Stimulated activated CD4-positive, alpha-beta T cell treated with anti-CD3 and anti-CD28 coated beads, Interleukin-15, amount 100 ng/mL, for 1 hour (primary cell): Measurements from ENCODE around the gene TRAF7.
A peak's percentile ranks its signal among the peaks of the same experiment; 100 is the strongest.

Source experiments
- DNase-seq, 2 donors: peaks; one replicate each; pipeline ENCODE4 v3.0.0-alpha.2; 2020; ENCODE audit warnings: low read depth in 1 of 2, low spot score in 1 of 2

TRAF7 gene

DNA sequence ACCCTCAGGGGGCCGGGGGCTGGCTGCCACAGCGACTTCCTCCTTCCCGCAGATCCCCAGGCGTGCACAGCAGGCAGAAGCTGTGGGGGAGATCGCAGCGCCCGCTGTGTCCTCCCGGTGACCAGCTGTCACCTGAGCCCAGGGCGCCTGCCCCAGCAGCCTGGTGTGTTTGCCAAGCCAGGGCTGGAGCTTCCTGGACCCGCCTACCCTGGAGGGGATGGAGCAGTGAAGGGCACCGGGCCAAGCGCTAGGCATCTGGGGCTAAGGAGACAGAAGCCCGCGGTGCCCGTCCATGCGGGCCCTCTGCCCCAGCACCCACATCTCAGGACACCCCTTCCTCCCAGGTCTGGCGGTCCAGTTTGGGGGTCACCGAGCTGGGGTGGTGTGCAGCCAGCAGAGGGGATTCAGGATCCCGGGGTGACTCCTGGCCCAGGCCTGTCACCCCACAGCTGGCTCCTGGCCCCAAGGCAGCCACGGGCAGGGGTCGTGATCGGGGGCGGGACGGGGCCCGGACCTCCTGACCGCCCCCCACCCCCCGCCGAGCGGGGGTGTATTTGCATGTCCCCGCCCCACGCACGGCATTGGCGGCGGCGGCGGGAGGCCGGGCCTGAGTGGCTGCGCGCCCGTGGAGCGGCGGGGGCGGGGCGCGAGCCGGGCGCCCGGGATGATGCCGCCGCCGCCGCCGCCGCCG, 7.5 kb upstream of the TRAF7 start, which contains the start of gene RAB26:
RAB26 (plus strand) TSS at position 645 of the 691 bp plus-strand sequence. CDS start 159 bp downstream, outside the sequence.
- no peak for DNase-seq

- DNase-seq = no peak
Measured at GRCh38 chr16:2148714-2149629, 6.6 kb upstream of the TRAF7 start.

DNA sequence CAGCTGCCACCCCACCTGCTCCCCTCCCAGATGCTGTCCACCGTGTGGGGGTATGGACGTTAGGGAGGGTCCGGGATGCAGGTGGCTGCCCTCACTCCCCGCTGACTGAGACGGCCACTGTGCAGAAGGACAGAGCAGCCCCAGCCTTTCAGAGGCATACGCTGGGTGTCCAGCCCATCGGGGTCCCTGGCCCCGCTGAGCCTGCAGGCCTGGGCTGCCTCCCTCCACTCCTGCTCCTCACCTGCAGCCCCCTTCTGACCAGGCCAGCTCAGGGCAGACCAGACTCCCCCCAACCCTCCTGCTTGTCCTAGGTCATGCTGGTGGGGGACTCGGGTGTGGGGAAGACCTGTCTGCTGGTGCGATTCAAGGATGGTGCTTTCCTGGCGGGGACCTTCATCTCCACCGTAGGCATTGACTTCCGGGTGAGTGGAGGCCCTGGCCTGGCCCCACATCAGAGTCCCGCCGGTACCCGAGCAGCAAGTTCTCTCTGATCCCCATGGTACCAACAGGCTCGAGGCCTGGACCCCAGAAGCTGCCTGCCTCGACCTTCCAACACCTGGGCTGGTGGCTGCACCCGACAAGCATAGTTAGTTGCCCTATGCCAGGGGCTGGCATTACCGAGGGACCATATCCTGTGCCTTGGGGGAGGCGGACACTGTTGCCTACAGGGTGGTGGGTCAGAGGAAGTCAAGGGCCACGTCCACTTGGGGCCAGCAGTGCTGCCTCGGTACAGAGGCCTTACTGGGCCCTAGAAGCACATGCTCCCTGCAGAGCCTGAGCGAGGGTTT, 5.8 kb upstream of the TRAF7 start:
- no peak for DNase-seq

GRCh38 chr16:2150418-2151187, 5.0 kb upstream of the TRAF7 start:
- no peak for DNase-seq

DNA sequence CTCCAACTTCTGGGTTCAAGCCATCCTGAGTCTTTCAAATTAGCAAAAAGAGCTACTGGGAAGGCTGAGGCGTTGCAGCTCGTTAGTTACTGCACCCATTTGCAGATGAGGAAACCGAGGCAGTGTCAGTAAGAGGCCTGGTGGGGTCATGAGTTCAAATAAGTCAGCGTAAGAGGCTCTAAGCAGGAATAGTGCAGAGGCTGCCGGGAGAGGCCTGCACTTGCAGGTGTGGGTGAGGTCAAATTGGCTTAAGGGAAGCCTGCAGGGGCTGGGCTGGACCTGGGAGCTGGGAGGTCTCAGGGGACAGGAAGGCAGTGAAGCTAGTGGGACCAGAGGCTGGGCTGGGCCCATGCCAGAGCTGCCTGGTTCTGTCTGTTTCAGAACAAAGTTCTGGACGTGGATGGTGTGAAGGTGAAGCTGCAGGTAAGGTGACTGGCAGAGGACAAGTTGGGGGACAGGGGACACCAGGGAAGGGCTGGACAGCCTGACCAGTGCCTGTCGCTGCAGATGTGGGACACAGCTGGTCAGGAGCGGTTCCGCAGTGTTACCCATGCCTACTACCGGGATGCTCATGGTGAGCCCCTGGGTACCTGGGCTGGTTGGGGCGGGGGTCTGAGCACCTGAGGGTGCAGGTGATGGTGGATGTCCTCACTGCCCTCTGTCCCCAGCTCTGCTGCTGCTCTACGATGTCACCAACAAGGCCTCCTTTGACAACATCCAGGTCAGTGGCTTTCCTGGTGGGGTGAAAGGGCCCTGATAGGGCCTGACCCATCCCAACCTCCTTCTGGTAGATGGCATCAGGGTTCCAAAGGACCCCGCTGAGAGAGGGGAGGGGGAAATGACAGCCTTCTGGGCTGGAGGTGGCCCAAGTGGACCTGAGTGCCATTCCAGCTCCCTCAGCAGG, 4.1 kb upstream of the TRAF7 start:
- no peak for DNase-seq

GRCh38 chr16:2152695-2153506, 2.7 kb upstream of the TRAF7 start:
- DNase-seq = no peak

DNA sequence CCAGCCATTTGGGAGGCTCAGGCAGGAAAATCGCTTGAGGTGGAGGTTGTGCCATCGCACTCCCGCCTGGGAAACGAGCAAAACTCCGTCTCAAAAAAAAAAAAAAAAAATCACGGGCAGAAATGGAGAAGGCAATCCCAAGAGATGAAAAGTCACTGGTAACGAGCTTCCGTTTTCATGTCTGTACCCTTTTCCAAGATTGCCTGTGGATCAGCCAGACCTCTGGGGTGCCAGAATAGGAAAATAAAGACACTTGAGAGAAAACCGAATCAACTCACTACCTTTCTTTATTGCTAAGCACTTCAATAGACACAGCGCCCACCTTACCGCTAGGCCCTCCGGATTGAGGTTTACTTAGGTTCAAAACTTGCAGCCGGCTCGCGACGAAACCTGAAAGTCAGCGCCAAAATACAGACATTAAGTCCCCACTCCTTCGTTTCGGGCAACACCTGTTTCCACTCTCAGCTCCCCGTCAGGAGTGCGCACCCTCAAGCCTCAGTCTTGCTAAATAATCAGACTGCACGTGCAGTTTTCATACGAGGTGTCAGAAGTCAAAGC, 970 bp upstream of the TRAF7 start:
- DNase-seq = peak in 1 of 2 donors; percentile 37

DNA sequence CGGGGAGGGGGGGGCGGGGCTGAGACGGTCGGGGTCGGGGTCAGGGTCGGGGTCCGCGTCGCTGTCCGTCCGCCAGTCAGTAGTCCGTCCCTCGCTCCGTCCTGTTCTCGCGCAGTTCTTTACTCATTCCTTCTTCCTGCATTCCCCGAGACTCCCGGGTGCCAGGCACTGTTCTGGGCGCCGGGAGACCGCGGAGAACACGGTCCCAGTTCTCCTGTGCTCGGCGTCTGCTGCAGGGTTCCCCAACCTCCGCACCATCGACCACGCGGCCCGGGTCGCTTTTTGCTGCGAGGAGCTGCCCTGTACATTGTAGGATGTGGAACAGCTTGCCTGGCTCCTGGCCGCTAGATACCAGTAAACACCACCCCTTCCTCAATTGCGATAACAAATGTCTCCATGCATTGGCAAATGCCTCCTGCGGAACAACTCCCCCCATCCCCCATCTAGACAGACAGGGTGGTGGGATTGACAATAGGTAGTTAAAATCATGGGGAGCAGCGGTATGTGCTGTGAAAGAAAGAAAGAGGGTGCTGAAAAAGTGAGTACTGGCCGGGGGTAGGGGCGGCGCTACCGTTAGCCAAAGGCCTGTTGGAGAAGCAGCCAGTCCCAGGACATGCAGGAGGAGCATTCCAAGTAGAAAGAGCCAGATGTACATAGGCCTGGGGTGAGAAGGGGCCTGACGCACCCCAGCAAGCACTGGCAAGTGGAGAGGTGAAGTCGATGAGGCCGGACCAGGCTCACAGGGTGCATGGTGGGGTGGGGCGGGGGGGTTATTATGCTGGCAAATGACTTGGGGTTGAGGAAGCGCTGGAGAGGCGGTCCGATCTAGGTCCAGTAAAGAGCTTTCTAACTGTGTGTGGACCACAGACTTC, 631 bp downstream of the TRAF7 start:
- no peak for DNase-seq

GRCh38 chr16:2156849-2157224, 1.3 kb downstream of the TRAF7 start:
- no peak for DNase-seq

- no peak for DNase-seq
Measured at GRCh38 chr16:2157480-2158261, 2.1 kb downstream of the TRAF7 start.

GRCh38 chr16:2158262-2158638, 2.7 kb downstream of the TRAF7 start:
- no peak for DNase-seq

DNA sequence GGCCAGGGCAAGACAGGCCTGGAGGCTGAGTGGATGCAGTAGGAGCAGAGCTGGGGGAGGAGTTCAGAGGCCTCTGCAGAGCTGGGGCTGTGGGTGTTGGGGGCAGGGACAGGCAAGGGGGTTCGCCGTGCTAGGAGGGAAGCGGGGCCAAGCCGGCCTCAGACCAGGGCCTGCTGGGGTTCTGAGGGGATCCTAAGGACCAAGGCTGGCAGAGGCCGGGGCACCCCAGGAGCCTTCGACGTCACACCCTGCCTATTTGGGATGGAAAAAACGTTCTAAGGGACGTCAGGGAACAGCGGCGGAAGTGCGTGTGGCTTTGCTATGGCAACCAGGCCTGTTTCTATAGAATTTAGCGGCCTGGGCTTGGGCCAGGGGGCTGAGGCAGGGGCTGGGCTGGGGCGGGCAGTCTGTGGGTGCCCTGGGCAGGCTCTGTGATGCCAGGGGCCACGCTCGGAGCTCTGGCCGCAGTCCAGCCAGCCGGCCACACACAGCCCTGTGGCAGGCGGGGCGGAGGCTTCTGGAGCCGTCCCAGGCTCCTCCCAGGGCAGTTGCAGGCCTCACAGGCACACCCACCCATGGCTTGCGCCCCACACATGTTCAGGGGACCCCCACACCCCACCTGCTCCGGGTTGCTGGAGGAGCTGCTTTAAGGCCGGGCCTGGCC, 3.7 kb downstream of the TRAF7 start:
- DNase-seq = no peak

DNA sequence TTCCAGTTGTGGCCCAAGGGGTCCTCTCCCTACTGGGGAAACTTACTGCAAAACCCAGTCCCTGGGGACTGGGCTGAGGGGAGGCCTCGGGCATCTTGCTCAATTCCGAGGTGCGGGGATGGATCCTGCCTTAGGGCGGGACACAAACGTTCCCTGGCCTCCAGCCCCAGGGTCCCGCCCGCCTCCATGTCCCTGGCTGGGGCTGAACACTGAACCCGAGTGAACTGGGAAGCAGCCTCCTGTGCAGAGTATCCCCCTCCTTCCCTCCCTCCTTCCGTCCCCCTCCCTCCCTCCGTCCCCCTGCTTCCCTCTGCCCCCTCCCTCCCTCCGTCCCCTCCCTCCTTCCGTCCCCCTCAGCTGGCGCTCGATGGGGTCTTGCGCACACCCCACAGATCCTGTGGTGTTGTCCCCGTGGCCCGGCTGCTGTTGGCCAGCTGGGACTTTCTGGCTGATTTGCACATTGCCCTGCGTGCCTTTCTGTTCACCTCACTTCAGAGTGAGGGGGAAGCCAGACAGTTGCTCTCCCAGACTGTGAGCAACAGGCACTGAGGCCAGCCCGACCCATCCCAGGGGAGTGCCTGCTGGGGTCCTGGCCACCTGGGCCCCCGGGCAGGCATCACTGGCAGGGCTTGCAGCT, 5.5 kb downstream of the TRAF7 start:
- no peak for DNase-seq

GRCh38 chr16:2161911-2162310, 6.3 kb downstream of the TRAF7 start:
- DNase-seq = no peak

GRCh38 chr16:2162676-2163118, 7.1 kb downstream of the TRAF7 start:
- DNase-seq = no peak
